Natural killer cell treated with Interleukin-12 subunit alpha and Interleukin-12 subunit beta and Interleukin-15 and Interleukin-18, amount 100 ng/mL, for 72 hours (primary cell): ENCODE data around the gene PAX5. TPM values are rescaled to one million over a fixed set of nuclear protein-coding genes. Genes with fewer than 3 reads are reported as not detected.

Experiments
- ATAC-seq, 2 donors: fragments of 150-1000 bp; cut with Tn5 transposase in 1 of 2; sonication (Bioruptor Pico), chemical (Tn5 transposase) in 1 of 2; 2 replicates each; pipeline ENCODE4 v1.10.0; 2021
- DNase-seq: peaks from one replicate; pipeline ENCODE4 v3.0.0; 2022; ENCODE audit warnings: low spot score
- H3K27ac Mint-ChIP-seq, 2 donors: 1 replicate in 1 of 2; 2 replicates in 1 of 2; pipeline ENCODE4 v1.8.0; 2022; ENCODE audit warnings: mixed read lengths in 2 of 2, mild to moderate bottlenecking in 1 of 2, moderate library complexity in 1 of 2
- H3K27me3 Mint-ChIP-seq, 2 donors: 1 replicate in 1 of 2; 2 replicates in 1 of 2; pipeline ENCODE4 v1.8.0; 2022; ENCODE audit warnings: mixed read lengths in 2 of 2
- H3K36me3 Mint-ChIP-seq: one replicate; pipeline ENCODE4 v1.8.0; 2022; ENCODE audit warnings: mixed read lengths
- H3K4me1 Mint-ChIP-seq, 2 donors: 1 replicate in 1 of 2; 2 replicates in 1 of 2; pipeline ENCODE4 v1.8.0; 2022; ENCODE audit warnings: low read depth in 2 of 2, mixed read lengths in 2 of 2, mild to moderate bottlenecking in 1 of 2
- H3K4me3 Mint-ChIP-seq: one replicate; pipeline ENCODE4 v1.8.0; 2022; ENCODE audit warnings: mixed read lengths
- H3K9me3 Mint-ChIP-seq: 2 replicates; pipeline ENCODE4 v1.8.0; 2022; ENCODE audit warnings: mixed read lengths
- total RNA-seq, 2 donors: library from RNA; stranded (reverse); gene quantifications; one replicate each; pipeline ENCODE4 v1.2.3, GENCODE V29; 2022

The PAX5 gene
- total RNA-seq, 2 donors from 2014 or later: 0.29 to 2.1 TPM

DNA sequence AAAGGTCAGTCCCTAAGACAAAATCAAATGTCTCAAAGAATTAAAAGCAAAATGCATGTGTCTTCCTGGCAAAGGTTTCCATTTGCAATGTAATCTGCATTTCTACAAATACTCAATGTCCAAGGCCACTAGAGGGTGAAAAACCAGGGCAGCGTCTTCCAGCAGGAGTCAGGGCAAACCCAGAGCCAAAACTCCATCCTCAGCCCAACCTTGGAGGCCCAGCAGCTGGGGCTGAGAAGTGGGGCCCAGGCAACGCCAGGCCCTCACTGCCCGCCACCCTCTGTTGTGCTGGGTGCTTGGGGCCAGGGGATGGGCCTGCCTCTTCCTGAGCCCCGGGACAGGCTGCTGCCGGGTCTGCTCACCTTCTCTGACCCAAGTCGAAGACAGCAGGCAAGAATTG is 200.1 kb downstream of the PAX5 start:
- Mint-ChIP-seq H3K27ac (no peak overlapping the region), H3K9me3 (no peaks in the 10 kb centered on the region), H3K36me3 (no peaks in the 10 kb centered on the region), H3K27me3 (peaks cover 0 to 6% of the 10 kb centered on the region in 2 donors), H3K4me3 (no peak overlapping the region), H3K4me1 (peaks cover 0 to 5% of the 10 kb centered on the region in 2 donors)
- DNase-seq (no peak), ATAC-seq (no peak)

DNA sequence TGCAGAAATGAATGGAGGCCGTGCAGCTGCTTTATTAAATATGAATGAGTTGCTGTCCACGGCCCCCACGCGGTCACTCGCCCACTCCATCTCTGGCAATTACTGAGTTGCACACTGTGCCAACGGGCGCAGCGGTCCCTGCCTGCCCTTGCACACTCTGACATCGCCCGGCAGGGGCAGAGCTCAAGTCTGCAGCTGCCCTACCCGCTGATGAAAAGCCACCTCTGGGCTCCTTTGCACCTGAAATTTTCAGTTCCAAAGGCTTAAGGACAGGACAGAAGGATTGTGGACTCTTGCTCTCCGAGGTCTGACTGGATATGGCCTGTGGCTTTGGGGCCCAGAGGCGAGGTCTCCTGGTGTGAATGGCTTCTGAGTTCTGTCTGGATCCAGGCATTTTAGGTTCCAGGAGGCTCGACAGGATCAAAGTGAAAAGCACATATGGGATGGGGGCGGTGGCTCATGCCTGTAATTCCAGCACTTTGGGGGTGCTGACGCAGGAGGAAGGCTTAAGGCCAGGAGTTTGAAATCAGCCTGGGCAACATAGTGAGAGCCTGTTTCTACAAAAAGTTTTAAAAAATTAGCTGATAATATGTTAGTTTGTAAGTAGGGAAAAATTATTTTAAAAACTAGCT is 201.8 kb downstream of the PAX5 start:
- no peak overlapping the region for H3K27ac Mint-ChIP-seq
- H3K4me1 Mint-ChIP-seq: peaks cover 0 to 5% of the 10 kb centered on the region in 2 donors
- no peaks in the 10 kb centered on the region for H3K9me3 Mint-ChIP-seq
- ATAC-seq (no peak), DNase-seq (no peak)
- H3K27me3 Mint-ChIP-seq: peaks cover 0 to 6% of the 10 kb centered on the region in 2 donors
- H3K36me3 Mint-ChIP-seq: no peaks in the 10 kb centered on the region
- H3K4me3 Mint-ChIP-seq: no peak overlapping the region

DNA sequence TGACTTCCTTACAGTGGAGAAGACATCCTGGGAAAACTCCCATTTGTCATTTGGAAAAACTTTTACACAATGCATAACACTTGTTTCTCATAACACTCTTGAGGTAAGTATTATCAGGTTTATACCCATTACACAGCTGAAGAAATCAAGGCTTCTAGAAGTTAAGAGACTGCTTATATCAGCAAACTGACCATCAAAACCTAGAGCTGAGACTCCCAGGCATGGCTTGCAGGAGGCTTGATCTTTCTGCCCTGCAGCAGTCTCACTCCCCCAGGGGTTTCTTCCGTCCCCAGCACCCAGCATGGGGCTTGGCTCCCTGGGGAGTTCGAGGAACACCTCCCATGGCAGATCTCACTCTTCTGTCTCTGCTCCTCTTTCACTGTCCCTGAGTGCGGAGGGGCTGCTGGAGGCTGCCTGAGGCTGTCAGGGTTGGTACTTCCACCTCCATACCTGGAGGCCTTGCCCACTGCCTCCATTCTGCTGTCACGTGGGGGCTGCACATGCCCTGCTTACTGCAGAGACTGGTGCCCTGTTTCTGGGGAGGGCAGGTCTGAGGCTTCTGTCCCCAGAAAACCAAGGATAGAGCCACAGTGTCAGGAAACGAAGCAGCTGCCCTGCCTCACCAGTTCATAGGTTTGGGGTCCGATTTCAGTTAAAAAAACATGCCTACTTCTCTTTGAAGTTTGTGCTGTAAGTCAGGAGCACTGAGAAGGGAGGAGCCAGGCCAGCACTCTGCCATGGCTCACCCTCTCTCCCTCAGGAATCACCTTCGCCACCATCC is 202.5 kb downstream of the PAX5 start:
- H3K9me3 Mint-ChIP-seq: no peaks in the 10 kb centered on the region
- no peaks in the 10 kb centered on the region for H3K36me3 Mint-ChIP-seq
- no peak for ATAC-seq
- peaks cover 0 to 5% of the 10 kb centered on the region in 2 donors for H3K4me1 Mint-ChIP-seq
- H3K27ac Mint-ChIP-seq: no peak overlapping the region
- no peak for DNase-seq
- no peak overlapping the region for H3K4me3 Mint-ChIP-seq
- peaks cover 6 to 8% of the 10 kb centered on the region in 2 donors for H3K27me3 Mint-ChIP-seq

DNA sequence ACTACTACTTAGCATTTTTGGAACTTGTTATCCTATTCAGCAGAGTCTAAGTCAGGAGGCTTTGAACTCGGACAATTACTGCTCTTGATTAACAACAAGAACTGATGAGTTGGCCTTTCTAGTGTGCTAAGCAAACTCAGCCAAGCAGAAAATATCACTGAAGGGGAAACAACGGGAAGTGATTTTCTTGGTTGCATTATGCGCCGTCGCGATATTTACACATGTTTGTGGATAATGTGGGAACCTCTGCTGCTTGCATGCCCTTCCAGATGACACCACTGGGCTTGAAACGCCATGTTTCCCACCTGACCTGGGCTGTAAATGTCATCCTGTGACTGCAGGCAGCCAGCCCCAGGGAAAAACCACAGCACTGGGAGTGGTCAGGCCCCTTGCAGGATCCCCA is 205.5 kb downstream of the PAX5 start:
- ATAC-seq (no peak), DNase-seq (no peak)
- Mint-ChIP-seq H3K36me3 (no peaks in the 10 kb centered on the region), H3K4me3 (no peak overlapping the region), H3K27ac (no peak overlapping the region), H3K9me3 (no peaks in the 10 kb centered on the region), H3K27me3 (peaks cover 6 to 8% of the 10 kb centered on the region in 2 donors), H3K4me1 (peaks cover 0 to 5% of the 10 kb centered on the region in 2 donors)

DNA sequence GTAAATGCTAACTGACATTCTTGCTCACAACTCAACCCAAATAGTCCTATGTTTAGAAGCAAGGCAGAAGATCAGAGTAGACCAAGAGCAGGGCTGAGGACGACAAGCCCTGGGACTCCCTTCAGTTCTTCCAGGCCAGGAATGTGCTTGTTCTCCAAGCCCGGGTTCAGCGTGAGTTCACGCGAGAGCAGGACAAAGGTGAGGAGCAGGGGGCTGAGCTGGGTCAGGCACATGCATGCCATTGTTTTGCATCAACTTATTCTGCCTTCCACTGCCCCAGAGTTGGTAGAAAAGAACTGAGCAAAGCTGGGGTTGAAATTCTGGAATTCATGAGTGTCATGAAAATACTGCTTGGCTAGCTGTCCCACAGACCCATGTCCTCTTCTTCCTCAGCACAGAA is 206.5 kb downstream of the PAX5 start:
- ATAC-seq (no peak), DNase-seq (no peak)
- no peaks in the 10 kb centered on the region for H3K36me3 Mint-ChIP-seq
- H3K4me1 Mint-ChIP-seq: peaks cover 0 to 5% of the 10 kb centered on the region in 2 donors
- H3K27ac Mint-ChIP-seq: no peak overlapping the region
- no peak overlapping the region for H3K4me3 Mint-ChIP-seq
- H3K9me3 Mint-ChIP-seq: no peaks in the 10 kb centered on the region
- H3K27me3 Mint-ChIP-seq: peaks cover 6 to 8% of the 10 kb centered on the region in 2 donors

DNA sequence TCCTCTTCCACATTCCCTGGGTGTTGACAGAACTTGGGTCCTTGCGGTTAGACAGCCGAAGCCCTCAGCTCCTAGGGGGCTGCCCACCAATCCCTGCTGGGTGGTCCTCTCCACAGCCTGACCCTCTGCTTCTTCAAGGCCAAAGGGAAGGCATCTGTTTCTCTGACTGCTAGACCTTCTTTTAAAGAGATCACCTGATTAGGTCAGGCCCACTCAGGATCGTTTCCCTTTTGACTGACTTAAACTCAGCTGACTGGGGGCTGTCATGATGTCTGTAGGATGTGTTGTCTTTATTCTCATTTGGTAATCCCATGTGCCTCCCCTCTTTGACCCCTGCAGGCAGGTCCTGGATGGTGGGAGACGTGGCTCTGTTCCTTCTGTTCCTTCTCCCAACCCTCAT is 207.5 kb downstream of the PAX5 start:
- Mint-ChIP-seq H3K27me3 (peaks cover 6 to 12% of the 10 kb centered on the region in 2 donors), H3K4me1 (peaks cover 0 to 5% of the 10 kb centered on the region in 2 donors), H3K36me3 (no peaks in the 10 kb centered on the region), H3K4me3 (no peak overlapping the region), H3K27ac (no peak overlapping the region), H3K9me3 (no peaks in the 10 kb centered on the region)
- no peak for DNase-seq
- no peak for ATAC-seq

DNA sequence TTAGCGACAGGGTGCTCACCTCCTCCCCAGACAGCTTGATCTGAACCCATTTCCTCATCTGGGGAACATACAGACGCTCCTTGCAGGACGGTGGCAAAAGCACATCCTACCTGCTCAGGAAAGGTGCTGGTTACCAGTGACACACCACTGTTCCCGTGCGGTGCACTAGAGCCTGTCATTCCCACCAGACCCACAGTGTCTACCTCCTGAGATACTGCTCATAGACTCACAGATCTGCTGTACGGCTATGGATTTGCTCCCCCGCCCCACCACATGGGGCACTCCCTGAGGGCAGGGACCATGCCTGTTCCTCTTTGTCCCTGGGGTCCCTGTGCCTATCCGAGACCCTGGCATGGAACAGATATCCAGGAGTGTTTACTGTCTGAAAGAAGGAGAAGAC is 208.9 kb downstream of the PAX5 start:
- Mint-ChIP-seq H3K9me3 (no peaks in the 10 kb centered on the region), H3K4me3 (no peak overlapping the region), H3K27me3 (peaks cover 9% of the 10 kb centered on the region in 2 donors), H3K36me3 (no peaks in the 10 kb centered on the region), H3K4me1 (no peaks in the 10 kb centered on the region), H3K27ac (no peak overlapping the region)
- ATAC-seq (peak in 1 of 2 donors; percentile 34), DNase-seq (no peak)

DNA sequence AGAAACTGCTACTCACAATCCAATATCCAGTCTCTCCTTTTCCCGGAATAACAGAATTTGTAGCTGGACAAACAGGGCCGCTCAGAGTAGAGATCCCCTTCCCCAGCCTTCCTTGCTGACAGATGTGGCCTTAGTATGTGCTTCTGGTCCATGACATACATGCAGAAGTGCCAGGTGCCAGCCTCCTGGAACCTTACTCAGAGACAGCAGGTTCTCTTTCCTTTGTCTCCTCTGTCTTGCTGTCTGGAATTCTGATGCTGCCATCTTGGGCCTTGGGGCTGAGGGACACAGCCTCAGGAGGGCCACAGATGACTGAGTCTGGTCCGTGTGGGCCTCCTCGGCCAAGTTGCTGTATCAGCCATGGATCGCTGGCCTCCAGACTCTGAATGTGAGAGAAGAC is 210.1 kb downstream of the PAX5 start:
- H3K9me3 Mint-ChIP-seq: no peaks in the 10 kb centered on the region
- ATAC-seq (no peak), DNase-seq (no peak)
- H3K27me3 Mint-ChIP-seq: peaks cover 14 to 15% of the 10 kb centered on the region in 2 donors
- H3K27ac Mint-ChIP-seq: no peak overlapping the region
- no peaks in the 10 kb centered on the region for H3K4me1 Mint-ChIP-seq
- H3K4me3 Mint-ChIP-seq: no peak overlapping the region
- H3K36me3 Mint-ChIP-seq: no peaks in the 10 kb centered on the region

DNA sequence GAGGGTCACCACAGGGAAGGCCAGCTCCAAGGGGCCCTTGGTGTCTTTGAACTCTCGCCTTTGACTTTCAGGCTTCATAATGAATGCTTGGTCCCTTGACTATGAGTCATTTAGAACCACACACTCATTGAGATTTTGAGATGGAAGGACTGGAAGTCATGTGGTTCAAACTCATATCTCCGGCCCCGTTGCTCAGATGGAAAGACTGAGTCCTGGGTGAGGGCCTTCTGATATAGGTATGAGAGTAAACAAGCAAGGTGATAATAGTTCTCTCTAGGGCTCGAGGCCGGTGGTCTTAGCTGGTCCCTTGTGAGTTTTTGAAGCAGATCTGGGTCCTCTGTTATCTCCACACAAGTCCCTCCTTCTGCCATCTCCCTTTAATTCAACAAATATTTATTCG is 210.6 kb downstream of the PAX5 start:
- no peak for DNase-seq
- ATAC-seq: no peak

DNA sequence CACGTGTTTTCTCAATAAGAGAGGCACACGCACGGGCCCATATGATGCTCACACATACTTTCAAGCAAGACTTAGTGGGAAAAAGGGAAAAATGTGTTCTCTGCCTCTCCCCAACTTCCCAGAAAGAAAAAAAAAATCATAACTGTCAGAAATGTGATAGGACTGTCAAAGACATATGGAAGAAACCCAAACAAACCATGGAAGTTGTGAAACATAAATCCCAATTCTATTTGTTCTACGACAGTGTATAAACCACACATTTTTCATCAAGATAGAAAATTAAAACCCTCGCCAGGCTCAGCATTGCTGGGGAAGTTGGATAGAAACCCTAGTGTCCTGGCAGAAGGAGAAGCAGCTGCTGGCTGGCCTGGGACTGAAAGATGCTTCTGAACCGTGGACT is 211.9 kb downstream of the PAX5 start:
- no peaks in the 10 kb centered on the region for H3K36me3 Mint-ChIP-seq
- H3K4me1 Mint-ChIP-seq: peaks cover 5 to 6% of the 10 kb centered on the region in 2 donors
- H3K27me3 Mint-ChIP-seq: peaks cover 25 to 29% of the 10 kb centered on the region in 2 donors
- DNase-seq: no peak
- ATAC-seq: no peak
- no peaks in the 10 kb centered on the region for H3K9me3 Mint-ChIP-seq
- no peak overlapping the region for H3K27ac Mint-ChIP-seq
- H3K4me3 Mint-ChIP-seq: no peak overlapping the region

More for the DNA sequence above, 210.6 kb downstream of the PAX5 start:
- Mint-ChIP-seq H3K36me3 (no peaks in the 10 kb centered on the region), H3K27me3 (peaks cover 18 to 20% of the 10 kb centered on the region in 2 donors), H3K4me3 (no peak overlapping the region), H3K9me3 (no peaks in the 10 kb centered on the region), H3K4me1 (peaks cover 4% of the 10 kb centered on the region in 2 donors), H3K27ac (no peak overlapping the region)

DNA sequence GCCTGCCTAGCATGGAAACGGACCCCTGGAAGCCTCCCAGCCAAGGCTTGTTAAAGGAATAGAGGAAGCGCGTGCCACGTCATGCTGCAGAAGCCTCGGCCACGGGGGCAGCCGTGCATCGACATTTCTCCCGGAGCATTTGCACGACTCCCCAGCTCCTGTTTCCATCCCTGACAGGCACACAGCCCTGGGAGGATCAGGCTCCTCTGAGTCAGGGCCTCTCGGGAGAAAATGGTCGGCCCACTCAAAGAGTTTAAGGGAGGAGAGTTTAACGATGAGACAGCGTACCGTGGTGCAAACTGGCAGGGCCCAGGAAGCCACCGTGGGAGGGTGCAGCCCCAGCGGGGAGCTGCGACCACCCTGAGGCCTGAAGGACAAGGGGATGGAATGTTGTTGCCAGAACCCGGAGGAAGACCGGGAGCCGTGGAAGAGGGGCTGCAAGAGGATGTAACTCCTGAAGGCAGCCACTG is 213.6 kb downstream of the PAX5 start:
- Mint-ChIP-seq H3K36me3 (no peaks in the 10 kb centered on the region), H3K9me3 (no peaks in the 10 kb centered on the region), H3K4me3 (no peak overlapping the region), H3K4me1 (peaks cover 5 to 6% of the 10 kb centered on the region in 2 donors), H3K27ac (no peak overlapping the region), H3K27me3 (peaks cover 29 to 34% of the 10 kb centered on the region in 2 donors)
- ATAC-seq (no peak), DNase-seq (no peak)

DNA sequence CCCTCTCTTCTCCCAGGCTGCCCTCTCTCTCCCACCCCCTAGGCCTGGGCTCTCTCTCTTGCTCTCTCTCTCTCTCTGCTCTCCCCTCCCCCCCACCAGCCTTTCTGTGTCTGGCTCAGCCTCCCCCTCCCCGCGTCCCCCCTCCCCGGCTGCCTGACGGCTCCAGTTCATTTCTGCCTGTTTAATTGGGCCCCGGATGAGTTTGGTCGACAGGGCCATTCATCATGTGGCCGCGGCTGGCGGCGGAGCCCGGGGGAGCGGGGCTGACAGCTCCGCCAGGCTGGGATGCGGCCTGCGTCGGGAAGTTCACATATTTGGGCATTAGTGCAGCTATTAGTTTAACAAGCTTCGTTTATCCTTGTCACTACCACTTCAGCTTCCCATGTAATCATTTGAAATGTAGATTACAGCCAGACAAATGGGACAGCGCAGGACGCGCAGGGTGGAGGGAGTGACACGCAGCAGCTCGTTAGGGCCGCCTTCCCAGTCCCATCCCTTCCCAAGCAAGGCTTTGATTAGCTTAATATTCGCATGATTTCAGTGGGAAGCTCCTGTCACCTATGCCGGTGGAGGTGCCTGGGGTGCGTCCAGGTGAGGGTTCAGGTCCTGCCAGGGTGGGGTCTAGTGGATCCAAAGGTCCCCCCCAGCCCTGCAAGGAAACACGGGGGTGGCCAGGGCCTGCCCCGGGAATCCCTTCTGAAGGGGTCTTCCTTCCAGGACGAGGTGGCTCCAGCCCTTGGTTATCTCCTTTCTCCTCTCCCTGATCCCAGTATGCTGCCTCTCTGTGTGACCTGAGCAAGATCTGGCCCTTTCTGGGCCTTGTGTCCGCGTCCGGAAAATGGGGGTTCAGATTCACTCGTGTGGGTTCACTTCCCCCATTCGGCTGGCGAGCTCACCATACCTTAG is 214.8 kb downstream of the PAX5 start:
- H3K4me3 Mint-ChIP-seq: peak overlapping the region; percentile 45
- ATAC-seq (no peak), DNase-seq (no peak)
- no peak overlapping the region for H3K27ac Mint-ChIP-seq
- H3K4me1 Mint-ChIP-seq: peaks cover 5 to 6% of the 10 kb centered on the region in 2 donors
- no peaks in the 10 kb centered on the region for H3K36me3 Mint-ChIP-seq
- peaks cover 29 to 34% of the 10 kb centered on the region in 2 donors for H3K27me3 Mint-ChIP-seq
- no peaks in the 10 kb centered on the region for H3K9me3 Mint-ChIP-seq

DNA sequence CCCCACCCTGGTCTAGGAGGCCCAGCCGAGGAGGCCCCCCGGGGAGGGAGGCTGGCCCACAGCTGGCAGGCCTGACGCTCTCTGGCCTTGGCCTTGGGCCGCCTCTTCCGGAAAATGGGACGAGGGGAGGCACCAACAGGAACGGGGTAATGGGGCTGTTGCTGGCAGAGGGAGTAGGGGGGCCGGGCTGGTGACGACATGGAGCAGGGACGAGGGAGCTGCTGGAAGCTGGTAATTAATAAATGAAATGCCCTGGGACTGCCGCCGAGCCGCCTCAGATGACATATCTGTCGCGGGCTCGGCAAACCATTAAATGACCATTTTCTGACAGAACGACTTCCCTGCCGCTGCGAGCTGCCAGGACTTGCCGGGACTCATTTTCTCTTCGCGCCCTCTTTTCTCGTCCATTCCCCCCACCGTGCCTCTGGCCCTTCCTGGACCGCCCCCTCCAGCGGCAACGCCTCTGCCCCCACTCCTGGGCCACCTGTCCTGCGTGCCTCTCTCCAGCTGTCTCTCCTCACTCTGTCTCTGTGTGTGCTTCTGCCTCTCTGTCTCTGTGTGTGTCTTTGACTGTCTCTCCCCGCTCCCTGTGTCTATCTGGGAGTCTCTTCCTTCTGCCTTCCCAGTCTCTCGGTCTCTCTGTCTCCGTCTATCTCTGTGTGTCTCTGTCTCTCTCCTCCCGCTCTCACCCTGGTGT is 215.7 kb downstream of the PAX5 start:
- DNase-seq (no peak), ATAC-seq (peak in 1 of 2 donors; percentile 7)
- Mint-ChIP-seq H3K27me3 (peaks cover 33 to 34% of the 10 kb centered on the region in 2 donors), H3K27ac (no peak overlapping the region), H3K4me1 (peaks cover 5 to 6% of the 10 kb centered on the region in 2 donors), H3K9me3 (no peaks in the 10 kb centered on the region), H3K4me3 (peak overlapping the region; percentile 45), H3K36me3 (no peaks in the 10 kb centered on the region)
